Right ventricle myocardium inferior (tissue), 1 donor: ENCODE measurements around the gene CRYBG2. TPM values are rescaled to one million over a fixed set of nuclear protein-coding genes. Genes with fewer than 3 reads are reported as not detected.
A peak's percentile ranks its signal among the peaks of the same experiment; 100 is the strongest.
"Not testable (repeated sequence)": the region's sequence is repeated elsewhere in the genome, so short reads cannot be mapped to it uniquely, and the experiment has no call there.

ENCODE experiments used
- ATAC-seq: fragments of 200-7000 bp; cut with Tn5 transposase; one replicate; pipeline ENCODE4 v1.9.1; 2020; ENCODE audit warnings: mild to moderate bottlenecking, moderate library complexity
- DNase-seq: peaks from one replicate; pipeline ENCODE4 v3.0.0; 2021; ENCODE audit errors: missing footprints
- intact Hi-C: fragments of 100-400 bp; cut with DNase I; formaldehyde crosslinking; loops from one replicate; pipeline ENCODE4 v1.11.0; 2022
- total RNA-seq: library from RNA; stranded (reverse); fragmentation: NEBNext Ultra II Directional; extraction: Animal tissue kit (Norgen Biotek cat#: 25700); gene quantifications from one replicate; pipeline ENCODE4 v1.2.1, GENCODE V29; 2021
- donor health status: DM: no; HTN: yes; CAD: no; lungs with severe emphysema.

Gene CRYBG2
- total RNA-seq, 1 donor from 2014 or later: not detected

DNA sequence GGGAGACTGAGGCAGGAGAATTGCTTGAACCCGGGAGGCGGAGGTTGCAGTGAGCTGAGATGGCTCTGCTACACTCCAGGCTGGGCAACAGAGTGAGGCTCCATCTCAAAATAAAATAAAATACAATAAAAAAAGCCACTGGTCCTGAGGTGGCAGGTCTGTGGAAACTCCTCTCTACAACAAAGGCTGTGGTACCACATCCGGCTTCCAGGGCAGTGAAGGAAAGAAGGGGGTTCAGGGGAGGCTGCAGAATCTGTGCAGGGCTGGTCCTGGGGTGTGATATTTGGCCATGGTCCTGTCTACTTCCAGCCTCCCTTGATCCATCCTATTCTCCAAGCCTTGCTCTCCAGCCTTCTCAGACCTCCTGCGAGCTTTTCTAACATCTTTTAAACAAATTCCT lies 19.4 kb upstream of the CRYBG2 start:
- ATAC-seq: no peak
- DNase-seq: no peak
- intact Hi-C loops: no loop called here

DNA sequence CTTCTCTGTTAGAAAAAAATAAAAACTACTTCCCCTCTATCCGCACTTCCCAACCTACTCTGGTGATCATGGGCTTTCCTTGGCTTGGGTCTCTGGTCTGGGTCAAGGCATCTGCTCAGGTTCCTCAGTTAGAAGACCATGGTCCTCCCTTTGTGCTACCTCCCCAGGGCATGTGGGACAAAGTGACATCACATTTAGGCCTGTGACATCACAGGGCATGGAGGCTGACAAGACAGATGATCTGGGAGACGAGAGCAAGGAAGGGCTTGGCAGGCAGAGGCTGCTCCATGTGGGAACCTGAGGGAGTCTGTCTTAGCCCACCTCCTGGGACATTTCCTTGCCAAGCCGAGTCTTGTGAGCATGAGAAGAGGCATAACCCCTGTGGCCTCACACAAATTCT lies 18.7 kb upstream of the CRYBG2 start, which contains the start of gene ZNF683:
Gene ZNF683, minus strand, starts transcription at position 140 of the 400 bp plus-strand sequence. CDS start 4,179 bp downstream, outside the sequence.
- not testable (repeated sequence) for ATAC-seq

DNA sequence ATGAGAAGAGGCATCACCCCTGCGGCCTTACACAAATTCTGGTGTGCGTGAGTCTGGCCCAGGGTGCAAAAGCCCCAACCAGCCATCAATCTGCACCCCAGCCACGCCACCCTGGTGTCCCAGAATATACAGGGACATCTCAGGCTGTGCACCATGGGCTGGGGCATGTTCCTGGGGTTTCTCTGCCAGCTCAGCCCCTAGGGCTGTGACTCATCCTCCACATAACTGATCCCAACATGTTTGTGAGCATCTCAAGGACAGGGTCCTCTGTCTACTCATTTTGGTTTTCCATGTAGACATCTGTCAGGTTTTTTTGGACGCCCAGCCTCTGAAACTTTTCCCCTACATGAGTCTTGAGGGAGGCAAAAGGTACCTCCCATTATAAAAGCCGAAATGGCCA lies 18.1 kb upstream of the CRYBG2 start:
- intact Hi-C loops: no loop called here
- no peak for DNase-seq
- ATAC-seq: no peak

More for the DNA sequence above, 18.7 kb upstream of the CRYBG2 start, which contains the start of gene ZNF683:
- intact Hi-C loops, DNase-seq: not testable (repeated sequence)

DNA sequence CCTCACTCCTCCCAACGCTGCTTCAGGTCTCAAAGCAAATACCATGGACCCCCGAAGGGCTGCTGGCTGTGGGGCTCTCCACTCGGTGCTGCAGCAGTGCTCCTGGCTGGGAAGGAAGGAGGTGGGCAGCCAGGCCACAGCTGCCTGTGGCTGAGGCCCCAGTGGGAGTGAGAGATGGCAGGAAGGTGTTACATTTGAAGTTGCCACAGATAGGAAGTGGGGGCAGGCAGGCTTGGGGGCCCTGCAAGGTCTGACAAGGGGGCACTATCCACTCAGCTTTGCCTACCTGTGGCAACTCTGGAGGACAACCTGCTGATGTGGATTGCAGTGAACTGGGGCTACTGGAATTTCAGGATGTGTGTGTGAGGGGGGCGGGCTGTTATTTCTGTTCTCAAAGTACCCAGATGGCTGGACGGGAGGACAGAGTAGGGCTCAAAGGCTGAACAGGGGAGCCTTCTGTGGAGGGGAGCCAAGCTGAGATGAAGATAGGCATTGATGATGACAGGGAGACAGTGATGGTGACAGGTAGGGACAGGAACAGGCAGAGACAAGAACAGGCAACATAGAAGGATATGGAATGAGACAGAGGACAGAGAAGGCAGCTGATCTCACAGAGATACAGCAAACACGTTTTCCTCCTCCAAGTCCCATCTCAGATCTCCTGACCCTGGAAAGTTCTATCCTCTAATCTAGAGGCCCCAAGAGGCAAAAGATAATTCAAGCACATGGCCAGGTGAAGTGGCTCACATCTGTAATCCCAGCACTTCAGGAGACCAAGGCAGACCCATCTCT lies 16.9 kb upstream of the CRYBG2 start:
- intact Hi-C loops: no loop called here
- DNase-seq (no peak), ATAC-seq (no peak)

DNA sequence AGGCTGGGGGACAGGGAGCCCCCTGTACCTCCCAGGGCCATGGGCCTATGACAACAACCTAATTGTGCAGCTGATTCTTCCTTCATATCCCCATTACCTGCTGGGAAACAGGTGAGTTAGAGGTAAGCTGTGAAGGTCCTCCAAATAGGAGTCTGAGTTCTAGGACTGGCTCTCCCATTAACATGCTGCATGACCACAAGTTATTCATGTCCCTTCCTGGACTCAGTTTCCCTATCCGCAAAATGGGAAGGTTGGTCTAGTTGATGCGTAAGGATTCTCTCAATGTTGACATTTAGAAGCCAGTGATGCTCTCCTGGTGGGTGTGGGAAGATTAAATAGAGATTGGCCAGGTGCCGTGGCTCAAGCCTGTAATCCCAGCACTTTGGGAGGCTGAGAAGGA lies 14.6 kb upstream of the CRYBG2 start:
- ATAC-seq: no peak
- intact Hi-C loops: no loop called here
- no peak for DNase-seq

DNA sequence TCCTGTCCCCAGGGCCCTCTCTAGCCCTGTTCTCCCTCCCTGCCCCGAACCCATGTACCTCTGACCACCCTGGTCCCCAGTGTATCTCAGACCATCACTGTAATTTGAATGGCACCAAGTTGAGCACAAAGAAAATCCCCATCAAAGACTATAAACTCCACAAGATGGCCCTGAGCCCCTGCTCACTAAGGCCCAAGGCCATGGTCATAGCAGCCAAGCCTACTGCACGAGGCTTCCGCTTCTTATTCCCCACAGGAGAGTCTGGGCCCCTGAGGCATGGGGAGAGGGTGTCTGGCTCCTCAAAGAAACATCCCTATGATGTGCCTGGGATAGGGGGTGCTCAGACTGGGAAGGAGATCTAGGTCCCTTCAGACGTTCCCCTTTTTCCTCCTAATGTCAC lies 14.1 kb upstream of the CRYBG2 start:
- ATAC-seq: no peak
- no peak for DNase-seq
- intact Hi-C loops: no loop called here

DNA sequence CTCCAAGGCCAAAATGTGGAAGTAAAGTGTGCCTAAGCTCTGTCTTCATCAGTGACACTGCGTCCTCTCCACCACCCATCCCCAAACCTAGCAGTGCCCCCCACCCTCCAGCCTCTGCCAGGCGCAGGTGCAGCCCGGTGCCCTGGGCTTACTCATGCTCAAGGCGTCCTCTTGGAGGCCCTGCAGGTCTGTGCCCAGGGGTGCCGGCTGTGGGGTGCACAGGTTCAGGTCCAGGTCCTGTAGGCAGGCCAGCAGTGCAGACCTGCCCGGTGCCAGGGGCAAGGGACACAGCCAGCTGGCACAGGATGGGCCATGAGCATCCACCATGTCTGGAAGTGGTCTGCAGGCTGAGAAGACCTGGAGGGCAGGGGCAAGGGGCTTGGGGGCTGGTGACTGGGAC lies 13.5 kb upstream of the CRYBG2 start:
- DNase-seq (no peak), ATAC-seq (no peak)
- intact Hi-C loops: no loop called here

DNA sequence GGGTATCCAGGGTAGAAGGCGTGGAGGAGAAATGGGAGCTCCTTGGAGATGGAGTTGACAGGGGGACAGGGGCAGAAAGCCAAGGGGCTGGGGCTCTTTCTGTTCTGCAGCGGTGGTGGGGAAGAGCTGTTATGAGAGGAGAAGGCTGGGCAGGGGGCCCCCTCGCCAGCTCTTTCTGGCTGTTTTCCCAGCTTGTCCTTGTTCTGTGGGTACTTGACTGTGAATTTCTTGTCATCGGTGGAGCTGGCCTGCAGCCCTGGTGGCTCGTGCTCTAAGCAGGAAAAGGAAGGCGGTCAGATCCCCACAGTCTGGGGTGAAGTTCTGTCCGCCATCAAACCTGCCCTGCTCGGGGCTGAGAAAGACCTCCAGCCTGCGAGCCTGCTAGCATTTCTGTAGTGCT lies 11.0 kb upstream of the CRYBG2 start:
- intact Hi-C loops: loop anchor here (5.0 kb wide), 2 partner anchors 88 to 263 kb away; no protein-coding TSS in a partner anchor
- DNase-seq (no peak), ATAC-seq (no peak)

DNA sequence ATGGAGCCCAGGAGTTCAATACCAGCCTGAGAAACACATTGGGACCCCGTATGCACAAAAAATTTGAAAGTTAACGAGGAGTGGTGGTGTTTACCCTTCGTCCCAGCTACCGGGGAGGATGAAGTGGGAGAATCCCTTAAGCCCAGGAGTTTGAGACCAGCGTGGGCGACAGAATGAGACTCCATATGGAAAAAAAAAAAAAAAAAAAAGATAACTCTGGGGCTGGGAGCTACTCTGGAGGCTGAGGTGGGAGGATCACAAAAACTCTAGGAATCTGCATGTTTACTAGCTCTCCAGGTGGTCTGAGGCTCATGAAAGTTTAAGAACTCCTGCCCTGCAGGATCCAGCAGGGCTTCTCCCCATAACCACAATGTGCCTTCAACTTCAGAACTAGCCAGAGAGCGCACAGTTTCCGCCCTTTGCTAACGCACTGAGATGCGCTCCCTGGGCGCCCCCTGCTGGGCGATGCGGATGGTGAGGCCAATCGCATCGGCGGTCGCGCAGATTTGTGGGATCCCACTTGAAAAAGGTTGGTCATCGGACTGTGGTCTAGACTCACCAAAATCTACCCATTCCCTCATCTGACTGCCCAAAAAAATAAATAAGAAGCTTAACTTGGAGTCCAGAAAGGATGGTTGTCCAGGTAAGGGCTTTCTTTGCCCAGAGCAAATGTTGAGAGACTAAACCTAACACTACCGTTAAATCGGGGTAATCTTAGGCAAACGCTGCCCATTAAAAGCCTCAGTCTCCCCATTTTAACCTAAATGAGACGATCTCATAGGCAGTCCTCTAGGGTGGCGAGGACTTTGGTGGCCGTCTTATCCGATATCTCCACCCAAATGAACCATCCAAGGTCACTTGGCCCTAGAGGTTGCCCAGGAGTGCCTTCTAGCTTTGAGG lies 9.9 kb upstream of the CRYBG2 start:
- peak; percentile 68 for ATAC-seq
- intact Hi-C loops: loop anchor here (5.0 kb wide), 2 partner anchors 86 to 261 kb away; no protein-coding TSS in a partner anchor
- peak; percentile 92 for DNase-seq

DNA sequence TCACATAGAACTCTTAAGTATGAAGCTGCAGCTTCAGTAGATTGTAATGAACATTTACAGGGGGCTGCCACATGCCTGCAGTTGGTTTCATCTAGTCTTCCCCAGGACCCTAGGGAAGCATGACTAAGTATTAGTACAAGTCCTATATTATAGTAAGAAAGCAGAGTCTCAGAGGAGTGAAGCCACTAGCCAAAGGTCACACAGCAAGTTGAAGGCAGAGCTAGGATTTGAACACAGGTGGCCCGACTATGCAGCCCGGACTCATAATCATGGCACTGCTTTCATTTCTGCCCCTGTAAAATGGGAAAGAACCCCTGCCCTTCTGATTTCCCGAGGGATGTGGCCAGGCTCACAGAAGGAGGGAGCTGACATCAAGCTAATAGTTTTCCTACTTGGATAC lies 8.4 kb upstream of the CRYBG2 start:
- ATAC-seq (no peak), DNase-seq (no peak)
- intact Hi-C loops: loop anchor here (5.0 kb wide), 2 partner anchors 85 to 260 kb away; no protein-coding TSS in a partner anchor

DNA sequence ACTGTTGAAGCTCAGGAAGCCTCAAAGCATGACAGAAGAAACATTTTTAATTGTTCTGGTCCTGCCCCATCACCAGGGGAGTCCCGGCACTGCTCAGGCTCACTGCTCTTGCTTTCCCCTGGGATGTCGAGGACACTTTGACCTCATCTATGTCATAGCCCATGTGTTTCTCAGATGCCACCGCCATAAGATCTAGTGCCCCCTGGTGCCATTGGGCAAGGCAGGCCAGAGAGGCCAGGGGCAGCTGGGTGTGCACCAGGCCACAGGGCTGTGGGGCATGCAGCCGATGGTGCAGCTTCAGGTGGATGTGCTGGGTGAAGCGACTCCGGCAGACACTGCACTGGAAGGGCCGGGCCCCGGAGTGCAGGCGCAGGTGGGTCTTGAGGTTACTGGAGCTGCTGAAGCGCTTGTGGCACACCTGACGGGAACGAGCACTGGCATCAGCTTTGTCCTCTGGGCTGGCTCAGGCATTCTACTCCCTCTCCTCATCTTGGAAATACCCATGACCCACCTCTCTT lies 7.7 kb upstream of the CRYBG2 start:
- ATAC-seq (no peak), DNase-seq (no peak)
- intact Hi-C loops: loop anchor here (5.0 kb wide), 2 partner anchors 84 to 259 kb away; no protein-coding TSS in a partner anchor

DNA sequence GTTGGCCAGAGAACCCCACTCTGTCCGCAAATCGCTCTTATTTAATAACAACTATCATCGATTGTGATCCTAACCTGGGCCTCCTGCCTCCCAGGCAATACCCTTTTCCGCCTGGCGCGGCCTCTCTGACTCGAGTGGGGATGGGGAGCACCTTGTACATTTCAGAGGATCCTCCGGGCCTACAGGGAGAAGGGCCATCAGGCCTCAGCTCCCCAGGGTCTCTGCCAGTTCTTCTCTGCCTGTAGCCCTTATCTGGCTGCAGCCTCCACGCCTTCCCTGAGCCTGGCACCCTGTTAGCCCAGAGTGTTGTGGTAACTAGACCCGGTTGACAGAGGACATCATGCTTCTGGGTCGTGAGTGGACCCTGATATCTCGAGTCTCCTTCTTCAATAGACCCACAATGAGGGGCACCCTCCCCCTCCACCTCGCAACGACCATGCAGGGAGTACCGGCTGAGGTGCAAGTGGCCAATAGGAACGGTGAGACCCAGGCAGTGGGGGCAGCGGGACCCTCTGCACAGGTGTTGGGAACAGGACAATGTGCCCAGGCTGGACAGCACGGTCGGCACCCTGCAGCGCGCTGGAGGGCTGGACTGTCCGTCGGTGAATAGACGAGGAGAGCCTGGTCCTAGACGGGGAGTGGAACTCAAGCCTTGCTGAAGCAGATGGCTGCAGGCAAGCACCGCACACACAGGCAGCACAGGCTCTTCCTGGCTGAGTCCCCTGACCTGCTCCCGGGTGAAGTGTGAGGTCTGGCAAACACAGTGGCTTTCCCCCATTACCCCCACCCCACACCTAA lies 7.1 kb upstream of the CRYBG2 start:
- no peak for DNase-seq
- intact Hi-C loops: loop anchor here (5.0 kb wide), 2 partner anchors 84 to 259 kb away; no protein-coding TSS in a partner anchor
- ATAC-seq: no peak

DNA sequence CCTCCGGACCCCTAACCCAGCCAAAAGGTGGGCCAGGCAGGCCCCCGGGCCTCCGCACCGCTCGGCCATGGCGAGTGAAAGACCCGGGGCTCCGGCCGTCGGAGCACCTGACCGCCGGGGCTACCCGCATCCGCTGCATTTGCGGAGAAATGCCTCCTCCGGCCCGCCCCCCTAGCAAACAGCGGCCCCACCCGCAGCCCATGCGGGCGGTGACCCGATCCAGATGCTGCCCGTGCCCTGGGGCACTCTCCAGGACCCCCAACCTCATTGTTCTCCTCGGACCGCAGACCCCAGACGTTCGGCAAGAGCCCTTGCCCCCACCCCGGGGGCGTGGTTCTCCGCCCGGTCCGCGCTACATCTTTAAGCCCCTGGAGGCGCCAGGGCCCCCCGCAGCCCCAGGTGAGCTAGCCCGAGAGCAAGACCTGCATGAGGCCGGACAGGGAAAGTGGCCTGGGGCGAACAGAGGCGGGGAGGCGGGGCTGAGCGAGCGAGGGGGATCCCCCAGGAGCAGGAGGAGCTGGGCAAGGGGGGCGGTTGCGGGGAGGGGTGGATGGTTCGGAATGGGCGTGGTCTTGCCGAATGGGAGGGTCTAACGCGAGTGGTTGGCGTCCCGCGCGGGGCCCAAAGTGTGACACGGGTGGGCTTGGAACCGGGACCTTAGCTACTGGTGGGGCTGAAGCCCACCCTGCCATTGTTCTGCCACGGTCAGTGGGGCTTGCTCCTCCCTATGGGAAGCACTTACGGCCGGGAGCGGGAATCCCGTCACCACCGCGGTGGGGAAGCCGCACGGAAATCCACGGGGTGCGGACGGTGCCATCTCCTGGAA lies 6.3 kb upstream of the CRYBG2 start:
- ATAC-seq (no peak), DNase-seq (no peak)
- intact Hi-C loops: loop anchor here (5.0 kb wide), 2 partner anchors 83 to 258 kb away; no protein-coding TSS in a partner anchor

DNA sequence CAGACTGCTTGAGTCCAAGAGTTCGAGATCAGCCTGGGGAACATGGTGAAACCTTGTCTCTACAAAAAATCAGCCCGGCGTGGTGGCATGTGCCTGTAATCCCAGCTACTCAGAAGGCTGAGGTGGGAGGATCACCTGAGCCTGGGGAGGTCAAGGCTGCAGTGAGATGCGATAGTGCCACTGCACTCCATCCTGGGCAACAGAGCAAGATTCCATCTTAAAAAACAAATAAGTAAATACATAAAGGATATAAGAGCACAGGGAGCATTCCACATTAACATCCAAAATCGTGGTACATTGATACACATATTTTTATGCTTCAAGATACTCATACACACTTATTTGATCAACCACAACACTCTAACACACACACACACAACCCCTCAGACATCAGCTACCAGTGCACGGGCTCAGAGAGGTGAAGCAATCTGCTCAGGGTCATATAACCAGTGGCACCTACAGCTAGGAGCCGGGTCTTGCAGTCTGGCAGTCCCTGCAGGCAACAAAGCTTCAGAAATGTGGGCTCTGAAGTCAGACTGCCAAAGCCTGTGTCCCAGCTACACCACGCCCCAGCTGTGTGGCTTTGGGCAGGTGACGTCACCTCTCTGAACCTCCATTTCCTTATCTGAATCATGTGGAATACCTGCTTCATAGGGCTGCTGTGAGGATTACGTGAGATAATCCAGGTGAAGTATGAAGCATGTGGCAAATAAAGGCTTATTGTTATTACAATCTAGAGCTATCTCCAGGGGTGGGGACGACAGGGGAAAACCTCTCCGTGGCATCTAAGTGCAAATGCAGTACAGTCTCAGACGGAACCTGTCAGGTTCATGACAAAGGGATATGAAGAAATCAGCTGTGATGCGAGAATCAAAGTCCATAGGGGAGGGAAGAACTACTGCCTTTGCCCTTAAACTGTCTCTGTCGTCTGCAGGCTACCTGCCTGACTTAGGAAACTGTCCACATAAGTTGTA lies 4.8 kb upstream of the CRYBG2 start:
- intact Hi-C loops: no loop called here

DNA sequence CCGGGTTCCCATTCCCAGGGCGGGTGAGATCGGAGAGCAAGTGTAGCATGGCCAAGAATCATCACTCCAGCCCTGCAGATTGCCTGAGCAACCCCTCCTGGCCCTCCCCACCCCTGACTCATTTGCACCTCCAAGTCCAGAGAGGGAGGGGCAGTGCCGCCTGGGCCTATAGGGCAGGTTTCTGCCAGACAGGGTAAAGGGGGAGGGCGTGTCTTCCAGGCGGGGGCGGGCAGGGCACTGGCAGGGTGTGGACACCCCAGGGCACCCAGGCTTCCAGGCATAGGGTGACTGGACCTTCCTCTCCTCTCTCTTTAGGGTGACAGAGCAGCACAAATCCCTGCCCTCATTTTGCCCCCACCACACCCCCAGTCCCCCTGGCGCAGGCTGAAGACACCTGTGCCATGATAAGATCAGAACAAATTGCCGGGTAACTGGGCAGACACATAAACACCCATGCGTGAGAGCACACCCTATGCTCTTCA lies 3.2 kb upstream of the CRYBG2 start:
- DNase-seq: no peak
- intact Hi-C loops: no loop called here
- no peak for ATAC-seq

More for the DNA sequence above, 4.8 kb upstream of the CRYBG2 start:
- no peak for ATAC-seq
- DNase-seq: no peak

DNA sequence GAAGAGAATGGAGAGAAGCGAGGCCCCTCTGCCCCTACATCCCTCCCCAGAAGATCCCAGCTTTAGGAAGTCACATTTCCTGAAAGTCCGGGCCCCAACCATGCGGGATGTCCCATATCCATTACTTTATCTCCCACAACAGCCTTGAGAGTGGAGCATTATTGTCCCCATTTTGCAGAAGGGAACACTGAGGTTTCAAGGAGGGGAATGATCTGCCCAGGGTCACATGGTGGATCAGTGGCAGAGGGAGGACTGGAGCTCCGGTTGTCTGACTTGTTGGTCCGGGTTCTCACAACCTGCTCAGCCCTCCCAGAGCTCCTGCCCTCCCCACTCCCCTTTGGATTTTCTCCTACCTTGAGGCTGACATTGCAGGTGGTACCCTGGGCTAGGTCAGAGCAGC lies 2.2 kb upstream of the CRYBG2 start:
- no peak for ATAC-seq
- intact Hi-C loops: no loop called here

More for the DNA sequence above, 2.2 kb upstream of the CRYBG2 start:
- no peak for DNase-seq
